Liver (tissue), 3 donors: Measurements from ENCODE around the gene STK4.

Source experiments
- EGR1 ChIP-seq, 2 donors: IDR thresholded peaks; 2 replicates each; pipeline ENCODE4 v1.6.1; 2016 to 2018; ENCODE audit warnings: antibody characterized with exemption in 2 of 2, low read depth in 2 of 2
- GABPA ChIP-seq, 2 donors: IDR thresholded peaks in 1 of 2; conservative IDR thresholded peaks in 1 of 2; 2 replicates each; pipeline ENCODE4 v1.6.1; 2016; ENCODE audit warnings: antibody characterized with exemption in 2 of 2, mild to moderate bottlenecking in 1 of 2, moderate library complexity in 1 of 2
- NR2F2 ChIP-seq: IDR thresholded peaks from 2 replicates; pipeline ENCODE4 v1.6.1; 2016; ENCODE audit warnings: antibody characterized with exemption
- TF ChIP-seq, protein P1 (sequence below): fragments of 150-350 bp; IDR thresholded peaks from 2 replicates; pipeline ENCODE4 v1.5.1; 2017; ENCODE audit warnings: improper control_type of control experiment, low read depth, low read length; ENCODE audit not compliant: missing input control
- TF ChIP-seq, protein P2 (sequence below): IDR thresholded peaks from 2 replicates; pipeline ENCODE4 v1.6.1; 2016; ENCODE audit warnings: antibody characterized with exemption
- TF ChIP-seq, protein P3 (sequence below): IDR thresholded peaks from 2 replicates; pipeline ENCODE4 v1.6.1; 2016; ENCODE audit warnings: antibody characterized with exemption
- donor health status: healthy.
- donor health status: healthy.

DNA sequence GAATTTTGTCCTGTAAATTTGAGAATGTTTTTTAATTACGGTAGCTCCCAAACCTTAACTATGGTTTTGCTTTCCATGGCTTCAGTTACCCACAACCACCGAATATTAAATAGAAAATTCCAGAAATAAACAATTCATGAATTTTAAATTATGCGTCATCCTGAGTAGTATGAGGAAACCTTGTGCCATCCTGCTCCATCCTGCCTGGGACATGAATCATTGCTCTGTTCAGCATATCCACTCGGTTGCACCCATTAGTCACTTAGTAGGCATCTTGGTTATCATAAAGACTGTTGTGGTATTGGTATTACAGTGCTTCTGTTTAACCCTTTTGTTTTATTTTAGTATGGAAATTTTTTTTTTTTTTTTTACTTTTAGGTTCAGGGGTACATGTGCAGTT is 94.9 kb downstream of the STK4 start:
- TF ChIP-seq, protein P1, sequence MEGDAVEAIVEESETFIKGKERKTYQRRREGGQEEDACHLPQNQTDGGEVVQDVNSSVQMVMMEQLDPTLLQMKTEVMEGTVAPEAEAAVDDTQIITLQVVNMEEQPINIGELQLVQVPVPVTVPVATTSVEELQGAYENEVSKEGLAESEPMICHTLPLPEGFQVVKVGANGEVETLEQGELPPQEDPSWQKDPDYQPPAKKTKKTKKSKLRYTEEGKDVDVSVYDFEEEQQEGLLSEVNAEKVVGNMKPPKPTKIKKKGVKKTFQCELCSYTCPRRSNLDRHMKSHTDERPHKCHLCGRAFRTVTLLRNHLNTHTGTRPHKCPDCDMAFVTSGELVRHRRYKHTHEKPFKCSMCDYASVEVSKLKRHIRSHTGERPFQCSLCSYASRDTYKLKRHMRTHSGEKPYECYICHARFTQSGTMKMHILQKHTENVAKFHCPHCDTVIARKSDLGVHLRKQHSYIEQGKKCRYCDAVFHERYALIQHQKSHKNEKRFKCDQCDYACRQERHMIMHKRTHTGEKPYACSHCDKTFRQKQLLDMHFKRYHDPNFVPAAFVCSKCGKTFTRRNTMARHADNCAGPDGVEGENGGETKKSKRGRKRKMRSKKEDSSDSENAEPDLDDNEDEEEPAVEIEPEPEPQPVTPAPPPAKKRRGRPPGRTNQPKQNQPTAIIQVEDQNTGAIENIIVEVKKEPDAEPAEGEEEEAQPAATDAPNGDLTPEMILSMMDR = no peak
- TF ChIP-seq, protein P2, sequence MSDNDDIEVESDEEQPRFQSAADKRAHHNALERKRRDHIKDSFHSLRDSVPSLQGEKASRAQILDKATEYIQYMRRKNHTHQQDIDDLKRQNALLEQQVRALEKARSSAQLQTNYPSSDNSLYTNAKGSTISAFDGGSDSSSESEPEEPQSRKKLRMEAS = no peak
- TF ChIP-seq NR2F2 (no peak), GABPA (IDR thresholded peaks at IDR 0.05 in 1 of 2, conservative IDR thresholded peaks at IDR 0.05 in 1 of 2) (no peak), EGR1 (IDR thresholded peaks at IDR 0.05; ENCODE audit: low read depth in 2 of 2) (no peak)
- TF ChIP-seq, protein P3, sequence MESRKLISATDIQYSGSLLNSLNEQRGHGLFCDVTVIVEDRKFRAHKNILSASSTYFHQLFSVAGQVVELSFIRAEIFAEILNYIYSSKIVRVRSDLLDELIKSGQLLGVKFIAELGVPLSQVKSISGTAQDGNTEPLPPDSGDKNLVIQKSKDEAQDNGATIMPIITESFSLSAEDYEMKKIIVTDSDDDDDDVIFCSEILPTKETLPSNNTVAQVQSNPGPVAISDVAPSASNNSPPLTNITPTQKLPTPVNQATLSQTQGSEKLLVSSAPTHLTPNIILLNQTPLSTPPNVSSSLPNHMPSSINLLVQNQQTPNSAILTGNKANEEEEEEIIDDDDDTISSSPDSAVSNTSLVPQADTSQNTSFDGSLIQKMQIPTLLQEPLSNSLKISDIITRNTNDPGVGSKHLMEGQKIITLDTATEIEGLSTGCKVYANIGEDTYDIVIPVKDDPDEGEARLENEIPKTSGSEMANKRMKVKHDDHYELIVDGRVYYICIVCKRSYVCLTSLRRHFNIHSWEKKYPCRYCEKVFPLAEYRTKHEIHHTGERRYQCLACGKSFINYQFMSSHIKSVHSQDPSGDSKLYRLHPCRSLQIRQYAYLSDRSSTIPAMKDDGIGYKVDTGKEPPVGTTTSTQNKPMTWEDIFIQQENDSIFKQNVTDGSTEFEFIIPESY = no peak
